ENCODE results near the gene VTI1A. TPM values are rescaled to one million over a fixed set of nuclear protein-coding genes. Genes with fewer than 3 reads are reported as not detected.

Gene VTI1A
- total RNA-seq, 2 donors from 2014 or later = 34.1 to 38.6 TPM

GRCh38 chr10:112706577-112706976, 259.6 kb downstream of the VTI1A start:
- H3K9me3 ChIP-seq = no peaks in the 10 kb centered on the region
- H3K4me1 ChIP-seq = no peaks in the 10 kb centered on the region
- H3K9ac ChIP-seq (ENCODE audit: low read depth in 2 of 2, low read length in 2 of 2) = no peak overlapping the region
- TF ChIP-seq, protein P1, sequence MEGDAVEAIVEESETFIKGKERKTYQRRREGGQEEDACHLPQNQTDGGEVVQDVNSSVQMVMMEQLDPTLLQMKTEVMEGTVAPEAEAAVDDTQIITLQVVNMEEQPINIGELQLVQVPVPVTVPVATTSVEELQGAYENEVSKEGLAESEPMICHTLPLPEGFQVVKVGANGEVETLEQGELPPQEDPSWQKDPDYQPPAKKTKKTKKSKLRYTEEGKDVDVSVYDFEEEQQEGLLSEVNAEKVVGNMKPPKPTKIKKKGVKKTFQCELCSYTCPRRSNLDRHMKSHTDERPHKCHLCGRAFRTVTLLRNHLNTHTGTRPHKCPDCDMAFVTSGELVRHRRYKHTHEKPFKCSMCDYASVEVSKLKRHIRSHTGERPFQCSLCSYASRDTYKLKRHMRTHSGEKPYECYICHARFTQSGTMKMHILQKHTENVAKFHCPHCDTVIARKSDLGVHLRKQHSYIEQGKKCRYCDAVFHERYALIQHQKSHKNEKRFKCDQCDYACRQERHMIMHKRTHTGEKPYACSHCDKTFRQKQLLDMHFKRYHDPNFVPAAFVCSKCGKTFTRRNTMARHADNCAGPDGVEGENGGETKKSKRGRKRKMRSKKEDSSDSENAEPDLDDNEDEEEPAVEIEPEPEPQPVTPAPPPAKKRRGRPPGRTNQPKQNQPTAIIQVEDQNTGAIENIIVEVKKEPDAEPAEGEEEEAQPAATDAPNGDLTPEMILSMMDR (IDR thresholded peaks at IDR 0.05) = no peak
- no peak overlapping the region for H3K27ac ChIP-seq
- no peaks in the 10 kb centered on the region for H3K36me3 ChIP-seq
- no peak for DNase-seq
- no peaks in the 10 kb centered on the region for H3K27me3 ChIP-seq
- intact Hi-C loops (cut with DNase I) = no loop called here
- H3K4me3 ChIP-seq = no peak overlapping the region

DNA sequence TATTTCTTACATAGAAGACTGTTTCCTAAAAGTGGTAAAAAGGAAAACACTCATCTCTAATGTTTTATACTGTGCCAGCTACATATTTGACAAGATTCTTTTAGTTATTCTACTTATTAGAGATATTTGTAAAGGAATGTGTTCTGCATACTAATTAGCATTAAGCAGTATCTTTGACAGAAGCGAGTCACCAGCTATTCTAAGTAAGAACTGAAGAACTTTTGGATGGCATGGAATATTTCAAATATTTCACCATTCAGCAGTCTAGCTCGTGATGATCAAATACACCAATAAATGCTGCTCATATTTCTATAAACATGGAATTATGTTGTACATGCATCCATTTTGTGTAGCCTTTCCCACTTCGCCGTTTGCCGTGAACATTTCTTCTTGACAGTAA, 261.4 kb downstream of the VTI1A start:
- Histone ChIP-seq H3K27ac (no peak overlapping the region), H3K27me3 (no peaks in the 10 kb centered on the region), H3K9me3 (no peaks in the 10 kb centered on the region), H3K9ac (ENCODE audit: low read depth in 2 of 2, low read length in 2 of 2) (no peak overlapping the region), H3K36me3 (no peaks in the 10 kb centered on the region), H3K4me1 (no peaks in the 10 kb centered on the region), H3K4me3 (no peak overlapping the region)
- TF ChIP-seq, protein P1 (IDR thresholded peaks at IDR 0.05) = no peak
- intact Hi-C loops (cut with DNase I) = no loop called here
- no peak for DNase-seq

DNA sequence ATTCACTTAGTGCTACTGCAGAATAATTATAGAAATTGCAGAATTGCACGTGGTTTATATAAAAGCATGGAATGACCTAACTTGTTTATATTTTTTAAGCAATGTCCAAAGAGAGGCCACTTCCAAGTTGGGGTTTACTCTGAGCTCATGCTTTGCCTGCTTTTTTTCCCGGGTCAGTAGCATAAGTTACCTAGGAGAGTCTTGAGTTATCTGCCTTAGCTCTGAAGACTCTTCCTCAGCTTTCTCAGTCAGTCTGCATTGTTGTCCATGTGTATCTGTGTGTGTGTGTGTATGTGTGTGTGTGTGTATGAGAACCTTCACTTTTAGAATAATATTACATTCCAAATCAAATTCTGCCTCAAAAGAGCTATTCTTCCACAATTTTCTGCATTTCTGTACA, 263.5 kb downstream of the VTI1A start:
- intact Hi-C loops (cut with DNase I) = no loop called here
- no peaks in the 10 kb centered on the region for H3K4me1 ChIP-seq
- TF ChIP-seq, protein P1 (IDR thresholded peaks at IDR 0.05) = no peak

GRCh38 chr10:112711366-112711765, 264.4 kb downstream of the VTI1A start:
- DNase-seq = no peak
- intact Hi-C loops (cut with DNase I) = no loop called here
- Histone ChIP-seq H3K36me3 (no peaks in the 10 kb centered on the region), H3K4me1 (no peaks in the 10 kb centered on the region), H3K4me3 (no peak overlapping the region), H3K9ac (ENCODE audit: low read depth in 2 of 2, low read length in 2 of 2) (no peak overlapping the region), H3K9me3 (no peaks in the 10 kb centered on the region), H3K27ac (no peak overlapping the region), H3K27me3 (no peaks in the 10 kb centered on the region)
- TF ChIP-seq, protein P1 (IDR thresholded peaks at IDR 0.05) = no peak

More for the DNA sequence above, 263.5 kb downstream of the VTI1A start:
- Histone ChIP-seq H3K36me3 (no peaks in the 10 kb centered on the region), H3K27me3 (no peaks in the 10 kb centered on the region), H3K9ac (ENCODE audit: low read depth in 2 of 2, low read length in 2 of 2) (no peak overlapping the region), H3K9me3 (no peaks in the 10 kb centered on the region), H3K4me3 (no peak overlapping the region), H3K27ac (no peak overlapping the region)
- DNase-seq = no peak

GRCh38 chr10:112712536-112712935, 265.5 kb downstream of the VTI1A start:
- H3K4me1 ChIP-seq = no peaks in the 10 kb centered on the region
- H3K4me3 ChIP-seq = no peak overlapping the region
- no peaks in the 10 kb centered on the region for H3K36me3 ChIP-seq
- intact Hi-C loops (cut with DNase I) = no loop called here
- DNase-seq = no peak
- no peaks in the 10 kb centered on the region for H3K27me3 ChIP-seq
- no peaks in the 10 kb centered on the region for H3K9me3 ChIP-seq
- no peak overlapping the region for H3K27ac ChIP-seq
- TF ChIP-seq, protein P1 (IDR thresholded peaks at IDR 0.05) = no peak
- H3K9ac ChIP-seq (ENCODE audit: low read depth in 2 of 2, low read length in 2 of 2) = no peak overlapping the region

- DNase-seq = no peak
- TF ChIP-seq, protein P1 (IDR thresholded peaks at IDR 0.05) = no peak
- Histone ChIP-seq H3K9ac (ENCODE audit: low read depth in 2 of 2, low read length in 2 of 2) (no peak overlapping the region), H3K4me3 (no peak overlapping the region), H3K4me1 (no peaks in the 10 kb centered on the region), H3K27ac (no peak overlapping the region), H3K9me3 (no peaks in the 10 kb centered on the region), H3K36me3 (no peaks in the 10 kb centered on the region), H3K27me3 (no peaks in the 10 kb centered on the region)
- intact Hi-C loops (cut with DNase I) = no loop called here
These were observed 266.4 kb downstream of the VTI1A start for GRCh38 chr10:112713411-112713810.
